SU-DHL-6 (cell line): Measurements from ENCODE around the gene DPP4.

ENCODE experiments used
- H2AFZ ChIP-seq: fragments of 200-600 bp; sonication (generic); 2 replicates; pipeline ENCODE4 v1.6.1; 2014; ENCODE audit warnings: low read depth, mild to moderate bottlenecking, moderate library complexity, mixed read lengths, antibody characterized with exemption, low read length; ENCODE audit not compliant: severe bottlenecking
- H3F3A ChIP-seq: fragments of 200-600 bp; shearing (Covaris generic); 2 replicates; pipeline ENCODE4 v1.6.0; 2016; ENCODE audit warnings: antibody characterized with exemption, mild to moderate bottlenecking; ENCODE audit not compliant: insufficient read depth
- H3K27ac ChIP-seq: fragments of 200-600 bp; sonication (generic); 2 replicates; pipeline ENCODE4 v1.5.1; 2016; ENCODE audit warnings: low read depth, mild to moderate bottlenecking, low read length, moderate library complexity, mixed read lengths
- H3K27me3 ChIP-seq: fragments of 200-600 bp; sonication (generic), shearing (Covaris generic); 2 replicates; pipeline ENCODE4 v1.6.0; 2014; ENCODE audit warnings: mild to moderate bottlenecking, low read length
- H3K36me3 ChIP-seq: fragments of 200-600 bp; sonication (generic); 2 replicates; pipeline ENCODE4 v1.6.1; 2014; ENCODE audit warnings: mild to moderate bottlenecking, low read length, mixed read lengths
- H3K4me2 ChIP-seq: fragments of 300-600, 200-600 bp; shearing (Covaris generic), sonication (generic); 2 replicates; pipeline ENCODE4 v1.6.0; 2014; ENCODE audit warnings: low read length, low read depth, mild to moderate bottlenecking; ENCODE audit not compliant: poor library complexity, severe bottlenecking
- H3K4me3 ChIP-seq: fragments of 200-600 bp; sonication (generic); 2 replicates; pipeline ENCODE4 v1.5.1; 2014; ENCODE audit warnings: antibody characterized with exemption, low read length, mild to moderate bottlenecking, mixed read lengths; ENCODE audit not compliant: insufficient read depth, poor library complexity, severe bottlenecking
- H3K79me2 ChIP-seq: fragments of 200-600 bp; sonication (generic); 2 replicates; pipeline ENCODE4 v1.6.1; 2014; ENCODE audit warnings: mild to moderate bottlenecking, low read length, moderate library complexity; ENCODE audit not compliant: insufficient read depth
- H3K9ac ChIP-seq: fragments of 200-600 bp; sonication (generic); 2 replicates; pipeline ENCODE4 v1.7.0; 2014; ENCODE audit warnings: mild to moderate bottlenecking, low read length
- H3K9me2 ChIP-seq: fragments of 200-600 bp; sonication (generic); replicated peaks from 2 replicates; pipeline ENCODE4 v1.6.1; 2014; ENCODE audit warnings: low read length; ENCODE audit not compliant: insufficient read depth
- H3K9me3 ChIP-seq: fragments of 200-600 bp; sonication (generic); 2 replicates; pipeline ENCODE4 v1.6.1; 2014; ENCODE audit warnings: low read length, mixed read lengths; ENCODE audit not compliant: insufficient read depth
- H4K20me1 ChIP-seq: fragments of 200-600 bp; sonication (generic); 2 replicates; pipeline ENCODE4 v1.6.1; 2014; ENCODE audit warnings: low read depth, mild to moderate bottlenecking, antibody characterized with exemption, low read length, moderate library complexity, mixed read lengths
- EZH2phosphoT487 ChIP-seq: fragments of 200-600 bp; sonication (generic), shearing (Covaris generic); conservative IDR thresholded peaks from 2 replicates; pipeline ENCODE4 v1.6.1; 2018; ENCODE audit warnings: mild to moderate bottlenecking, antibody characterized with exemption, low read length, moderate library complexity, mixed read lengths
- TF ChIP-seq, protein P1 (sequence below): fragments of 200-600 bp; sonication (generic); IDR thresholded peaks from one replicate; pipeline ENCODE4 v1.5.1; 2017; ENCODE audit warnings: antibody characterized with exemption, mild to moderate bottlenecking, low read length, moderate library complexity; ENCODE audit not compliant: insufficient read depth, poor library complexity, severe bottlenecking

DPP4 gene

DNA sequence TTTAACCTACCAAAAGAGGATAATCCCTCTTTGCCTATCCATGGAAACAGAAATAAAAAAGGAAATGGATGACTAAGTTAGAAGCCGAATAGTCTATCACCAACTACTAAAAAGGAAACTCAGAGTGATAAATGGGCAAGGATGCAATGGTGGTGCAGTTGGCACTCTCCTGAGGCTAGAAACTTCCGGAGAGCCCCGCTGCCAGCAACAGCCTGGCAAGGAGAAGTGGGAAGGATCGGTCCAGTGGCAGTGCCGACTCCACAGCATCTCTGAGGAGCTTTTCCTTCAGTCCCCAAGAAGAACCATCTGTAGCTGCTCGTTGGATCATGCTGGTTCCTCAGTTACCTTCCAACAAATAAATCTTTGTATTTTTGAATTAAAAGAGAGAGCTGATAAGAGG lies 74.7 kb downstream of the DPP4 start:
- H3K36me3 ChIP-seq, result no peaks in the 10 kb centered on the region
- H3K9me2 ChIP-seq, result no peaks in the 10 kb centered on the region
- no peak overlapping the region for H3K4me2 ChIP-seq
- no peak for TF ChIP-seq EZH2phosphoT487
- TF ChIP-seq, protein P1, sequence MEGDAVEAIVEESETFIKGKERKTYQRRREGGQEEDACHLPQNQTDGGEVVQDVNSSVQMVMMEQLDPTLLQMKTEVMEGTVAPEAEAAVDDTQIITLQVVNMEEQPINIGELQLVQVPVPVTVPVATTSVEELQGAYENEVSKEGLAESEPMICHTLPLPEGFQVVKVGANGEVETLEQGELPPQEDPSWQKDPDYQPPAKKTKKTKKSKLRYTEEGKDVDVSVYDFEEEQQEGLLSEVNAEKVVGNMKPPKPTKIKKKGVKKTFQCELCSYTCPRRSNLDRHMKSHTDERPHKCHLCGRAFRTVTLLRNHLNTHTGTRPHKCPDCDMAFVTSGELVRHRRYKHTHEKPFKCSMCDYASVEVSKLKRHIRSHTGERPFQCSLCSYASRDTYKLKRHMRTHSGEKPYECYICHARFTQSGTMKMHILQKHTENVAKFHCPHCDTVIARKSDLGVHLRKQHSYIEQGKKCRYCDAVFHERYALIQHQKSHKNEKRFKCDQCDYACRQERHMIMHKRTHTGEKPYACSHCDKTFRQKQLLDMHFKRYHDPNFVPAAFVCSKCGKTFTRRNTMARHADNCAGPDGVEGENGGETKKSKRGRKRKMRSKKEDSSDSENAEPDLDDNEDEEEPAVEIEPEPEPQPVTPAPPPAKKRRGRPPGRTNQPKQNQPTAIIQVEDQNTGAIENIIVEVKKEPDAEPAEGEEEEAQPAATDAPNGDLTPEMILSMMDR, result no peak
- H3K27ac ChIP-seq, result no peak overlapping the region
- H3K9me3 ChIP-seq, result no peaks in the 10 kb centered on the region
- no peaks in the 10 kb centered on the region for H3K79me2 ChIP-seq
- no peaks in the 10 kb centered on the region for H3F3A ChIP-seq
- no peak overlapping the region for H3K4me3 ChIP-seq
- H3K9ac ChIP-seq, result no peak overlapping the region
- no peaks in the 10 kb centered on the region for H4K20me1 ChIP-seq
- H2AFZ ChIP-seq, result no peak overlapping the region
- H3K27me3 ChIP-seq, result no peaks in the 10 kb centered on the region

GRCh38 chr2:161998857-161999256 lies 75.2 kb downstream of the DPP4 start:
- Histone ChIP-seq H3K4me3 (no peak overlapping the region), H3K9ac (no peak overlapping the region), H3K4me2 (no peak overlapping the region), H3K27ac (no peak overlapping the region), H3K36me3 (no peaks in the 10 kb centered on the region), H3K9me2 (no peaks in the 10 kb centered on the region), H3K79me2 (no peaks in the 10 kb centered on the region), H3F3A (no peaks in the 10 kb centered on the region), H3K9me3 (no peaks in the 10 kb centered on the region), H4K20me1 (no peaks in the 10 kb centered on the region), H3K27me3 (no peaks in the 10 kb centered on the region), H2AFZ (no peak overlapping the region)
- TF ChIP-seq EZH2phosphoT487, result no peak
- TF ChIP-seq, protein P1, result no peak

DNA sequence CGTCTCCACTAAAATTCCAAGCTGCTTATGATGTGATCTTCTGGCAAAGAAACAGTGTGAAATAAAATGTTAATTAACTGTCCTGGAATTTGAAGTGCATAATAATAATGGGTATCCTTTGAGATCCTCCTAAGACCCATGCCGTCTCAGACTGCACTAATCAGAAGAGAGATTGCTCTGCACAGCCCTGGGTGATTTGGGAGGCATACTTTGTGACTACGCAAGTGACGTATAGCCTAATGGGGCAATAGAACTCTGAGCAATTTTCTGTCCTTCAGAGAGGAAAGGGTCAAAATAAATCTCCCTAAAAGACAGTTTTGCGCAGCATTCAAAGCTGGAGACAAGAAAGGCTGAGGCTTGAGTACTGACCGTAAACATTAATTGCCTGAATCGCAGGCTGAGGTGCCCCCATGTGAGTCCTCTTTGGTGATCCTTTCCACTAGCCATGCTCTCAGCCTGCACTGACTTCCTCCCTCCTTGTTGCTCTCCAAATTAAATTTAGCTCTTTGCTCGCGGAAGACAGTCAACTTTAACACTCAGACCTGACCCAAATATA lies 76.0 kb downstream of the DPP4 start:
- no peaks in the 10 kb centered on the region for H3K9me2 ChIP-seq
- H3K9me3 ChIP-seq, result no peaks in the 10 kb centered on the region
- no peak overlapping the region for H3K4me2 ChIP-seq
- H3F3A ChIP-seq, result no peaks in the 10 kb centered on the region
- H3K27ac ChIP-seq, result no peak overlapping the region
- no peaks in the 10 kb centered on the region for H4K20me1 ChIP-seq
- no peak overlapping the region for H2AFZ ChIP-seq
- H3K9ac ChIP-seq, result no peak overlapping the region
- no peaks in the 10 kb centered on the region for H3K27me3 ChIP-seq
- no peaks in the 10 kb centered on the region for H3K79me2 ChIP-seq
- H3K36me3 ChIP-seq, result no peaks in the 10 kb centered on the region
- TF ChIP-seq, protein P1, result no peak
- no peak for TF ChIP-seq EZH2phosphoT487
- H3K4me3 ChIP-seq, result no peak overlapping the region
